B cell (primary cell): Measurements from ENCODE around the gene CPA2. TPM values are rescaled to one million over a fixed set of nuclear protein-coding genes. Genes with fewer than 3 reads are reported as not detected.

Source experiments
- ATAC-seq: fragments of 200-7000 bp; cut with Tn5 transposase; one replicate; pipeline ENCODE4 v1.10.0; 2021; ENCODE audit warnings: low read depth, mild to moderate bottlenecking, moderate number of reproducible peaks, moderate library complexity
- CTCF ChIA-PET: fragments of 350-600 bp; sonication (Branson Sonifier 250); formaldehyde crosslinking; loops from one replicate; lab custom pipeline; 2021; ENCODE audit warnings: antibody characterized with exemption, inconsistent platforms; lab: Charles Lee
- POLR2A ChIA-PET: fragments of 350-600 bp; sonication (Branson Sonifier 250); formaldehyde crosslinking; loops from one replicate; lab custom pipeline; 2021; ENCODE audit warnings: antibody characterized with exemption; lab: Charles Lee
- DNase-seq: peaks from one replicate; pipeline ENCODE4 v3.0.0; 2013
- H2AFZ ChIP-seq: 2 replicates; pipeline ENCODE4 v1.6.1; 2012; ENCODE audit warnings: mild to moderate bottlenecking, low read depth, low read length; ENCODE audit not compliant: insufficient read depth, poor library complexity, severe bottlenecking
- H3K27ac ChIP-seq, 2 donors: 1 replicate in 1 of 2; 2 replicates in 1 of 2; pipeline ENCODE4 v1.5.1; 2012 to 2013; ENCODE audit warnings: low read length in 2 of 2, mild to moderate bottlenecking in 2 of 2, moderate library complexity in 1 of 2
- H3K27me3 ChIP-seq, 4 experiments: fragments of 200-600 bp in 1 of 4; sonication (generic) in 1 of 4; replicated peaks in 1 of 4; 1 replicate in 2 of 4; 2 replicates in 2 of 4; pipeline versions ENCODE4 v1.6.1 to v1.7.0; 2013 to 2016; ENCODE audit warnings: low read length in 3 of 4, mild to moderate bottlenecking in 2 of 4, mixed read lengths in 1 of 4, moderate library complexity in 1 of 4; ENCODE audit not compliant: insufficient read depth in 4 of 4, control insufficient read depth in 3 of 4; ENCODE audit errors: control extremely low read depth in 1 of 4
- H3K36me3 ChIP-seq, 2 experiments: replicated peaks in 1 of 2; 1 replicate in 1 of 2; 2 replicates in 1 of 2; pipeline versions ENCODE4 v1.6.1 to v1.7.1; 2013; ENCODE audit warnings: low read length in 1 of 2; ENCODE audit not compliant: insufficient read depth in 2 of 2, control insufficient read depth in 1 of 2; ENCODE audit errors: control extremely low read depth in 1 of 2, extremely low read depth in 1 of 2
- H3K4me1 ChIP-seq, 2 donors: fragments of 200-600 bp in 1 of 2; sonication (generic) in 1 of 2; 1 replicate in 1 of 2; 2 replicates in 1 of 2; pipeline versions ENCODE4 v1.5.1 to v1.6.1; 2013 to 2017; ENCODE audit warnings: low read length in 2 of 2; ENCODE audit not compliant: control insufficient read depth in 2 of 2, insufficient read depth in 2 of 2
- H3K4me2 ChIP-seq: replicated peaks from 2 replicates; pipeline ENCODE3; 2012; ENCODE audit warnings: mild to moderate bottlenecking, low read depth, low read length; ENCODE audit not compliant: poor library complexity, severe bottlenecking
- H3K4me3 ChIP-seq, 5 experiments: fragments of 200-600 bp in 1 of 5; sonication (generic) in 1 of 5; 1 replicate in 3 of 5; 2 replicates in 2 of 5; pipeline versions ENCODE4 v1.5.1 to v1.7.0; 2011 to 2016; ENCODE audit warnings: low read length in 4 of 5, mild to moderate bottlenecking in 4 of 5, low read depth in 2 of 5, control low read depth in 1 of 5, moderate library complexity in 1 of 5; ENCODE audit not compliant: insufficient read depth in 1 of 5; ENCODE audit errors: control extremely low read depth in 1 of 5, extremely low read depth in 1 of 5
- H3K79me2 ChIP-seq: fragments of 200-600 bp; sonication (generic); one replicate; pipeline ENCODE4 v1.6.0; 2016; ENCODE audit warnings: low read length; ENCODE audit not compliant: control insufficient read depth, insufficient read depth
- H3K9ac ChIP-seq: fragments of 200-600 bp; sonication (generic); 2 replicates; pipeline ENCODE4 v1.6.1; 2017; ENCODE audit warnings: mild to moderate bottlenecking, low read length, moderate library complexity
- H3K9me3 ChIP-seq, 3 donors: one replicate each; pipeline versions ENCODE4 v1.6.1 to v1.7.1; 2013; ENCODE audit warnings: low read length in 2 of 3; ENCODE audit not compliant: control insufficient read depth in 2 of 3, insufficient read depth in 1 of 3; ENCODE audit errors: control extremely low read depth in 1 of 3
- H4K20me1 ChIP-seq: 2 replicates; pipeline ENCODE4 v1.6.0; 2012; ENCODE audit warnings: mild to moderate bottlenecking, low read length; ENCODE audit not compliant: insufficient read depth, control insufficient read depth, poor library complexity, severe bottlenecking
- H3K27ac Mint-ChIP-seq: one replicate; pipeline ENCODE4 v1.8.0; 2021; ENCODE audit warnings: mixed read lengths
- H3K27me3 Mint-ChIP-seq: one replicate; pipeline ENCODE4 v1.8.0; 2021; ENCODE audit warnings: mixed read lengths
- H3K4me1 Mint-ChIP-seq: one replicate; pipeline ENCODE4 v1.8.0; 2021; ENCODE audit warnings: mixed read lengths
- H3K4me3 Mint-ChIP-seq: one replicate; pipeline ENCODE4 v1.8.0; 2021; ENCODE audit warnings: mixed read lengths
- H3K9me3 Mint-ChIP-seq: one replicate; pipeline ENCODE4 v1.8.0; 2022; ENCODE audit warnings: mixed read lengths; ENCODE audit not compliant: insufficient read depth
- EZH2 ChIP-seq: IDR thresholded peaks from 2 replicates; pipeline ENCODE4 v1.6.1; 2012; ENCODE audit warnings: borderline replicate concordance, low read depth, mild to moderate bottlenecking, moderate library complexity, low read length; ENCODE audit not compliant: insufficient read depth, poor library complexity, severe bottlenecking
- WGBS: methylation state at CpG from one replicate; pipeline ENCODE4 v1.1.5; 2013; ENCODE audit warnings: missing lambda C conversion rate; ENCODE audit not compliant: insufficient coverage; 5-methylcytosine and 5-hydroxymethylcytosine counted together
- intact Hi-C: fragments of 100-400 bp; cut with micrococcal nuclease; formaldehyde crosslinking; loops from one replicate; pipeline ENCODE4 v1.10.0; 2022
- polyA plus RNA-seq: library from polyadenylated mRNA; depleted of rRNA; stranded (reverse); fragments of >200 nt; gene quantifications from 2 replicates; pipeline ENCODE4 v1.2.3, GENCODE V29; 2012
- total RNA-seq, 2 donors: library from RNA; stranded (reverse); fragments of 120-200 nt in 1 of 2; gene quantifications; 1 replicate in 1 of 2; 2 replicates in 1 of 2; pipeline versions ENCODE4 v1.2.3 to v1.2.4, GENCODE V29; 2013 to 2022
- TF ChIP-seq, protein P1 (sequence below): fragments of 200-600 bp; IDR thresholded peaks from one replicate; pipeline ENCODE4 v1.8.0; 2022; ENCODE audit warnings: antibody characterized with exemption, mild to moderate bottlenecking

CPA2 gene
- total and polyA plus RNA-seq, 2 donors (not counting 1 experiment from before 2014, with no cell fraction given), result not detected

DNA sequence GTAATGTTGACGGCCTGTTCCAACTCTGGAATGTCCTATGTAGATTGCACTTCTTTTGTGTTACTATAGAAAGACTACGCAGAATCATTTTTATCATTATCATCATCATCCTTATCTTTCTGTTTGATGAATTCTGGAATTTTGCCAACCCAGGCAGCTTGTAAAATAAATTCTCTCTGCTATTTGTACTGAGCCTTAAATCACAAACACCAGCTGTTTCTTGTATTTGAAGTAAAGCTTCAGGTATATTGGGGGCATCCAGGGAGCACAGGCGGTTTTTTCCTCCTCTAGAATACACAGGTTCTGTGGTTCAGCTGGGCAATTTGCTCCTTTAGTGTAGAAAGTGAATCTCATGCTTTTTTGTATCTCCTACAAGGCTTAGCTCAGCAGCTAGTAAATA, 63.0 kb downstream of the CPA2 start:
- no CpG with 5 or more reads among the region's 3 CpGs for whole genome bisulfite sequencing

DNA sequence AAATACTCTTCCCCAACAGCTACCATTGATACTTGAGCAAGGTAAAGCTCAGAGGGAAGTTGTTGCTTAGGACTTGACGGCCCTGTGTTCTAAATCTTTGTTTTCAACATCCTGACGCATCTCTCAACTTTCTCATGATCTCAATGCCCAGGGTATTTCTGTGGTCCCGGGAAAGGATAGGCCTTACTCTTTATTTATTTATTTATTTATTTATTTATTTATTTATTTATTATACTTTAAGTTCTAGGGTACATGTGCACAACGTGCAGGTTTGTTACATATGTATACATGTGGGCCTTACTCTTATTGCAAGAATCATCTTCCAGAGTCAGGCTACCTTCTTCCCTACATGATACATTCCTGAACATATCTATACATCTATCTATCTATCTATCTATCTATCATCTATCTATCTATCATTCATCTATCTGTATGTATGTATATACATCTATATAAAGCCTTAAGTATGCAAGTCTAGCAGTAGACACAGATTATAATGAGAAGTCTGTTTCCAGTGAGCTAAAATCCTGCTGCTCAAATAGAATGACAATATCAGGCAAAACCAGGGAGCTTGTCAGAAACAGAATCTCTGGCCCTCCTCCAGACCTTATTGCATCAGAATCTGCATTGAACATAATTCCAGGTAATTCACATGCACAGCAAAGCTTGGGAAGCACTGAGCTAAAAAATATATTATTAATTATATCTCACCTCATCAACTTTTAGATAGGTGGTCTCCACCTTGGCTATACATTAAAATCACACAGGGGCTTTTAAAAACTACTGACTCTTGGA, 65.8 kb downstream of the CPA2 start:
- intact Hi-C loops, result no loop called here
- H3K27ac ChIP-seq, result no peak overlapping the region
- no peaks in the 10 kb centered on the region for H3K79me2 ChIP-seq
- no peak overlapping the region for H3K4me2 ChIP-seq
- H3K36me3 ChIP-seq, result no peaks in the 10 kb centered on the region
- H4K20me1 ChIP-seq, result no peaks in the 10 kb centered on the region
- H3K9me3 ChIP-seq, result no peaks in the 10 kb centered on the region
- no peak for ATAC-seq
- POLR2A ChIA-PET, result no interaction called here
- no peak for DNase-seq
- no peak overlapping the region for H3K4me3 Mint-ChIP-seq
- CTCF ChIA-PET, result interaction anchor here (0.5 kb wide), 1 partner anchor 326 kb away, joined by 4 read pairs; no protein-coding TSS in a partner anchor
- H3K4me1 ChIP-seq, result no peaks in the 10 kb centered on the region
- TF ChIP-seq EZH2, result no peak
- TF ChIP-seq, protein P1, sequence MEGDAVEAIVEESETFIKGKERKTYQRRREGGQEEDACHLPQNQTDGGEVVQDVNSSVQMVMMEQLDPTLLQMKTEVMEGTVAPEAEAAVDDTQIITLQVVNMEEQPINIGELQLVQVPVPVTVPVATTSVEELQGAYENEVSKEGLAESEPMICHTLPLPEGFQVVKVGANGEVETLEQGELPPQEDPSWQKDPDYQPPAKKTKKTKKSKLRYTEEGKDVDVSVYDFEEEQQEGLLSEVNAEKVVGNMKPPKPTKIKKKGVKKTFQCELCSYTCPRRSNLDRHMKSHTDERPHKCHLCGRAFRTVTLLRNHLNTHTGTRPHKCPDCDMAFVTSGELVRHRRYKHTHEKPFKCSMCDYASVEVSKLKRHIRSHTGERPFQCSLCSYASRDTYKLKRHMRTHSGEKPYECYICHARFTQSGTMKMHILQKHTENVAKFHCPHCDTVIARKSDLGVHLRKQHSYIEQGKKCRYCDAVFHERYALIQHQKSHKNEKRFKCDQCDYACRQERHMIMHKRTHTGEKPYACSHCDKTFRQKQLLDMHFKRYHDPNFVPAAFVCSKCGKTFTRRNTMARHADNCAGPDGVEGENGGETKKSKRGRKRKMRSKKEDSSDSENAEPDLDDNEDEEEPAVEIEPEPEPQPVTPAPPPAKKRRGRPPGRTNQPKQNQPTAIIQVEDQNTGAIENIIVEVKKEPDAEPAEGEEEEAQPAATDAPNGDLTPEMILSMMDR, result no peak
- H3K9me3 Mint-ChIP-seq, result no peaks in the 10 kb centered on the region
- H3K9ac ChIP-seq, result no peak overlapping the region
- WGBS, result no CpG with 5 or more reads among the region's 4 CpGs
- H3K4me1 Mint-ChIP-seq, result no peaks in the 10 kb centered on the region
- H2AFZ ChIP-seq, result no peak overlapping the region
- no peaks in the 10 kb centered on the region for H3K27me3 Mint-ChIP-seq
- H3K27ac Mint-ChIP-seq, result no peak overlapping the region
- no peaks in the 10 kb centered on the region for H3K27me3 ChIP-seq
- no peak overlapping the region for H3K4me3 ChIP-seq

More for the DNA sequence above, 63.0 kb downstream of the CPA2 start:
- Mint-ChIP-seq H3K27ac (no peak overlapping the region), H3K9me3 (no peaks in the 10 kb centered on the region), H3K27me3 (no peaks in the 10 kb centered on the region), H3K4me3 (no peak overlapping the region), H3K4me1 (no peaks in the 10 kb centered on the region)
- H3K27ac ChIP-seq, result no peak overlapping the region
- TF ChIP-seq EZH2, result no peak
- TF ChIP-seq, protein P1, result no peak
- H3K4me1 ChIP-seq, result no peaks in the 10 kb centered on the region
- no peak overlapping the region for H2AFZ ChIP-seq
- POLR2A ChIA-PET, result no interaction called here
- no peaks in the 10 kb centered on the region for H3K9me3 ChIP-seq
- no peaks in the 10 kb centered on the region for H3K79me2 ChIP-seq
- no peak for DNase-seq
- CTCF ChIA-PET, result no interaction called here
- intact Hi-C loops, result no loop called here
- no peak for ATAC-seq
- H3K9ac ChIP-seq, result no peak overlapping the region
- H3K4me2 ChIP-seq, result no peak overlapping the region
- H4K20me1 ChIP-seq, result no peaks in the 10 kb centered on the region
- H3K27me3 ChIP-seq, result no peaks in the 10 kb centered on the region
- H3K36me3 ChIP-seq, result no peaks in the 10 kb centered on the region
- H3K4me3 ChIP-seq, result no peak overlapping the region
